Activated CD4-positive, alpha-beta T cell treated with anti-CD3 and anti-CD28 coated beads for 48 hours (primary cell): ENCODE results near the gene DPP3.
A peak's percentile ranks its signal among the peaks of the same experiment; 100 is the strongest.
"Not testable (repeated sequence)": the region's sequence is repeated elsewhere in the genome, so short reads cannot be mapped to it uniquely, and the experiment has no call there.

Experiments used
- DNase-seq: peaks from one replicate; pipeline ENCODE4 v3.0.0-alpha.2; 2020

Gene DPP3

DNA sequence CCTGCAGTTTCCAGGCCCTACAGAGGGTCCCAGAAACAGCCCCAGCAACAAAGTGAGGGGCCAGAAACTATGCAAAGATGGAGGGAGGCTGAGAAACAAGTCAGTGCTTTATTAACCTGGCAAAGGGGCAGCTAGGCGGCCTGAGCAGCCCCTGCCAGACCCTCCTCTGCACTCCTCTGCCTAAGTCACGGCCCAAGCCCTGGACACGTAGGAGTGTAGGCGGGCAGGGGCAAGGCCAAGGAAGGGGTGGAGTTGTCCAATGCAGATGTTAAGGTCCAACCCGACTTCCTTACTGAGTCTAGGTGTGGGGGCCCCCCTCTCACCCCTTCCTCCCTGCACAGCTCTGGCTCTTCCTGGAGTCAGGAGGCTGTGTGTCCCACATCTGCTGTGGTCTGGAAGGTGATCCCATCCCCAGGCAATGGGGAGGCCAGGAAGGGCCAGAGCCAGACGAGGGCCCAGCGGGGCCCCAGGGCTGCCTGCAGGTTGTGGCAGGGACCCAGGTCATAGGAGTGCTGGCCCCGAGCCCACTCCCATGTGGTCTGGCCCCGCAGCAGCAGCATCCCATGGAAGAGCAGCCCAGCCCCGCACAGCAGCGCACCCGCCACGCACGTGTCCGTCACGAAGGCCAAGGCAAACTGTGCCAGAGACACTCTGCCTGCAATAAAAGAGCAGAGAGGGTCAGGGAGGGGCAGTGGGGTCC, 59.1 kb downstream of the DPP3 start:
- no peak for DNase-seq

DNA sequence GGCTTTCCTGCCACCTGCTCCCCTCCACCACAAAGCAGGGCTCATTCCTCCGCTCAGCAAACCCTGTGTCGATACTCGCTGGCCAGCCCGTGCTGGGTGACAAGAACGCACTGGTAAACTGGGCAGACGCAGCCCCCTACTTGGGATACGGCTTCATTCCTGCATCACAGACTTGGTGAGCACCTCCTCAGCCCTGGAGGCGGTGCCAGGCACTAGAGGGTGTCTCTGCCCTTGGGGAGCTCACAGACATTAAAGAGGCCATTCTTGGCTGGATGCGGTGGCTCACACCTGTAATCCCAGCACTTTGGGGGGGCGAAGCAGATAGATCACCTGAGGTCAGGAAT, 59.6 kb downstream of the DPP3 start:
- no peak for DNase-seq

DNA sequence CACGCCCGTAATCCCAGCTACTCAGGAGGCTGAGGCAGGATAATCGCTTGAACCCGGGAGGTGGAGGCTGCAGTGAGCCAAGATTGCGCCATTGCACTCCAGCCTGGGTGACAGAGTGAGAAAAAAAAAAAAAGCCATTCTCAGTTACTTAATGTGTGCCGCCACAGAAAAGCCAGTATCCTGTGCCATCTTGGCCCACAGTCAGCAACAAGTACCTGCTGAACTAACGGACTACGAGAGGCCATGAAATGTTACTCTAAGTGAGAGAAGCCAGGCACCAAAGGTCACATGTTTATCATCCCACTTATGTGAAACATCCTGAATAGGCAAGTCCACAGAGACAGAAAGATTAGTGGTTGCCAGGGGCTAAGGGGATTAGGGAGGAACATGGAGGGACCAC, 60.4 kb downstream of the DPP3 start:
- not testable (repeated sequence) for DNase-seq

DNA sequence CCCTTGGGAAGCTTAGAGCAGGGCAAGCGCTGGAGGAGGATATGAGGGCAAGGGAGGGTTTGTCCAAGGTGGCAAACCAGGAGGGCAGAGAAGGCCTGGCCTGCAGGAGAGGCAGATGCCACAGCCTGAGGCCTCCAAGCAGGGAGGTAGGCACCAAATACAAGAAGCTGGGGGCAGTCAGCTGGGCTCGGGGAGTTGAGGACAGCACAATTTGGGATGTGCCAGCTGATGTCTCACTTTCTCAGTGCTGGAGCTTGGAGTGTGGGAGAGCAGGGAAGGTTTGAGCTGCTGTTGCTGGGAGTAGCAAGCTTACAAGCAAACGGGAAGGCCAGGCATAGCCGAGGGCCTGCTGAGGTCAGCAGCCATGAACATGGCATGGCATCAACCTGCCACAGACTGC, 61.7 kb downstream of the DPP3 start:
- no peak for DNase-seq

DNA sequence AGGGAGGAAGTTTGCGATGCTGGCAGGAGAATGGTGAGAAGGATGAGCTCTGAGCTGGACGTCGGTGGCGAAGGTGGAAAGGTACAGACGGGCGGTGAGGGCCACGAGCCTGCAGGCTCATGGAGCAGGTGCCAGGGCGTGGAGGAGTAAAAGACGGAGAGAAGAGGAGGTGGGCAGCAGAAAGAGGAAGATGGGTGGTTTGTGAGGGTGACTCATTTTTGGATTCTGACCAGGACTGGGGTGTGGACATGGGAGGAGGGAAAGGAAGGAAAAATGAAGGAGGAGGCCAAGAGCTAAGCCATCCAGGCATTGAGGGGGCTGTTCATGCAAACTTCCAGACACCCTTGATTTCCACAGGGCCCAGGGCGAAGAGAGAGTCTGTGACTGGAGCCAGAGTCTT, 62.1 kb downstream of the DPP3 start:
- no peak for DNase-seq

DNA sequence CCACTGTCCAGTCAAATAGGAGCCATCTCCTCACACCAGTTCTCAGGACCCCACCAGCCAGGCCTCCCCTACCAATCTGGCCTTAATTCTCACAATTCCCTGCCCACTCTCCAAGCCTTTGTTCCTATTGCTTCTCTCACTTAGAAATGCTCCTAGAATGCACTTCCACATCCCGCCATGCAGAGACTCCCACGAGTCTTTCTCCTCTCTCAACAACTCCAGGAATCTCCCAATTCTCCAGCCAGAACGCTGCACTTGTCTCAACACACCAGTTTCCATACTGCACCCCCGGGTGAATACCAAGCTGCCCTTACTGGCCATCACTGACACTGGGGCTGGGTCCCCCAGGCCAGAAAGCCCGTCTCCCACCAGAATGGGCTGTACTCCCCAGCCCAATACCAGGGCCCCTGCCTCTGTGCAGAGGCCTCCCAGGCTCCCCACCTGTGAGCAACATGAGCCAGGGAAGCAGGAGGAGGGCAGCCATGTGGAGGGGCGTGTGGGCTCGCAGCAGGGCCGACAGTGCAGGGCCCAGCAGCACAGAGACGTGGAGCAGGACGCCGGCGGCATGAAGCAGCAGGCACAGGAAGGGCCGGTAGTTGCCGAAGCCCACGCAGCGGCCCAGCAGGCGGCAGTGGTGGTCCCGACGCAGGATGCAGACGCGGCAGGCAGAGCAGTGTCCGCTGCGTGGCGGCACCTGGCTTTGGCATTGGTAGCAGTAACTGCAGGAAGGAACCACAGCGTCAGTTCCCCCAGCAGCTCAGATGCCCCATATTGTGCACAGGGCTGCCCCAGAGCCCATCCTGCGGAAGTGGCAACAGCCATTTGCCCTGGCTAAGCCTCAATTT, 63.3 kb downstream of the DPP3 start:
- DNase-seq = peak; percentile 58

DNA sequence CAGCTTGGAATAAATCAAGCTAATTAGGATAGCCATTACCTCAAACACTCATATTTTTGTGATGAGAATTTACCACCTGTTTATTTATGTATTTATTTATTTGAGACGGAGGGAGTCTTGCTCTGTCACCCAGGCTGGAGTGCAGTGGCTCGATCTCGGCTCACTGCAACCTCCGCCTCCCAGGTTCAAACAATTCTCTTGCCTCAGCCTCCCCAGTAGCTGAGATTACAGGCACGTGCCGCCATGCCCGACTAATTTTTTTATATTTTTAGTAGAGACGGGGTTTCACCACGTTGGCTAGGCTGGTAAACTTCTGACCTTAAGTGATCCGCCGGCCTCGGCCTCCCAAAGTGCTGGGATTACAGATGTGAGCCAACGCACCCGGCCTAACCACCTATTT, 64.7 kb downstream of the DPP3 start:
- DNase-seq = not testable (repeated sequence)

DNA sequence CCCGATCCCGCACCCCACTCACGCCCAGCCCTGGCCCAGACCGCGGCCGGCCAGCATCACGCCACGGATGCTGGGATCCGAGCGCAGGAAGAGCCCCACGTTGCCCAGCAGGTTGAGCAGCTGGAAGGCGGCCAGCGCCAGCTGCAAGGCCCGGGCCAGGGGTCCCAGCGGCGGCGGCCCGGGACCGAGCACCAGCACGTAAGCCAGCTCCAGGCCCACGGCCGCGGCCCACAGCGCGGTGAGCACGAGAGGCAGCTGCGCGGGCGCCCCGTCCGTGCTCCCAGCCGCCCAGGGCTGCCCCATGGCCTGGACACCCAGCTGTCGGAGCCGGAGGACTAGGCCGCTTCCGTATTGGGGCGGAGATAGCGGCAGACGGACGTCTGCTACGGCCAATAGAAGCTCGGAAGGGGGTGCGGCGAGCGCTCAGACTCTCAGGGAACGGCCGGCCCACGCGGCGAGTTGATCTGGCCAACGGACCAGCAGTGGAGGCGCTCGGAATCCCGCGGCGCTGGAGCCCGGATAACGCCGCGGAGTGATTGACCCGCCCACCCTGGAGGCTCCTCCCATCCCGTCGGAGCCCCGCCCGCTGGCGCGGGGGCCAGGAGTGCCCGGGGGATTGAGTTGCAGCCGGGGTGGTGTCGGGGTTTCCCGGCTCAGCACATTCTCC, 65.6 kb downstream of the DPP3 start, which contains the start of gene ZDHHC24:
TSS of gene ZDHHC24 (minus strand) at position 348 of the 667 bp plus-strand sequence. CDS start at position 303, 45 bp downstream.
- peak; percentile 95 for DNase-seq

DNA sequence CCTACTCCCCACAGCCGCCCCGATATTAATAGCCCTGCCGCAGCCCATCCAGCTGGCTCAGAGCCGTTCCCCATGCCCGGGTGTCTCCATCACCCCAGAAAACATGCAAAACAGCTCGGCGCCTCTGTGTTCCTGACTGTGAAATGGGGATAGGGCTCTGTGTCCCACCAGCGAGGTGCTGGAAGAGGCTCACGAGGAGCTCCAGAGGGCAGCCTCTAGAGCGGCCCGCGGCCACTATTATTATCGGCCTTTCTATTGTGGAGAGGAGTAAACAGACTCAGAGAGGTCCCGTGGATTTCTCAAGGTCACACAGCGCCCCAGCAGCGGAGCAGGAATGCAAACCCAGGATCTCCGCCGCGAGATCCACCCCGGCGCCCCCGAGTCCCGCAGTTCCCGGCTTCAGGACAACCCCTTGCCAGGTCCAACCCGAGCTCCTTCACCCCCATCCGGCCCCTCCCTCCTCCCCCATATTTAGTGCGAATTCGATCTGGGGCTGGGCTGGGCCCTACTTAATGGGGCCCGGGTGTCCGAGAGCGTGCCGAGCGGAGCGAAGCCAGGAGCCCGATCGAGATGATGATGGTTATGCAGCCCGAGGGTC, 66.2 kb downstream of the DPP3 start, which contains the start of gene ACTN3:
TSS of gene ACTN3 (plus strand) at position 536 of the 598 bp plus-strand sequence. CDS start at position 571, 35 bp downstream.
- no peak for DNase-seq

DNA sequence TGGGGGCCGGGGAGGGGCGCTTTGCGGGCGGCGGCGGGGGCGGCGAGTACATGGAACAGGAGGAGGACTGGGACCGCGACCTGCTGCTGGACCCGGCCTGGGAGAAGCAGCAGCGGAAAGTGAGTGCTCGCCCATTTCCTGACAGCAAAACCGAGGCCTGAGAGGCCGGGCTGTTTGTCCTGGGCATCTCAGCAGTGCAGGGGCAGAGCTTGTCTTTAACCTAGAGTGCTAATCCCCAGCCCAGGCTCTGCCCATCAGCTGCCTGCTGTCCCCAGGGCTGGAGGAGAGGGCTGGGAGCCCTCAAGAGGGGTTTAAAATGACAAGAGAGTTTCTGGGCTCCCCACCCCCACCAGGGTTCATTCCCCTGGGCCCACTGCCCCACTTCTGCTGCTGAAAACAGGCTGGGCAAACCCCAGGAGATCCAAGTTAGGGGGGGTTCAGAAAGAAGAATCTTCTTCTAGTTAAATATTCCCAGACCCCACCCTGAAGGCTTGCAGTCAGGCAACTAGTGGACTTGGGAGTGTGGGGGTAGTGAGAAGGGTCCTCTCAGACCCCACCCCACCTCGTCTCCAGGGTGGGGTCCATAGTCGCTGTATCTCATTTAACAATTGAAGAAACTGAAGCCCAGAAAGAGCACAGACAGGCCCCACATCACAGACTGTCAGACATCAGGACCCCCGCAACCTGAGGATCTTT, 66.9 kb downstream of the DPP3 start:
- DNase-seq = no peak

DNA sequence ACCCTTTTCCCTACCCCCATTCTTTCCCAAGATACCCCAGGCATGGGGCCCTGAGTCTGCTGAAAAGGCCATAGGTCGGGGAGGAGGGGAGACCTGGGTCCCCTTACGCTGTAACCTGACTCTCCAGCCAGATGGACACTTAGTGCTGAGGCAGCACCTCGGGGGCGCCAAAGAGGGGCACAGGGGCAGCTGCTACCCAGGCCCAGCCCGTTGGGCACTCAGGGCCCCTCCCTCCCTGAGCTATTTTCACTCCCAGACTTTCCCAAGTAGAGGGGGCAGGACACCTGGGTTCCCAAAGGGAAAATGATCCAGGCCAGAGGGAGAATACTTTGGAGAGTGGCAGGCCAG, 67.4 kb downstream of the DPP3 start:
- DNase-seq = no peak

DNA sequence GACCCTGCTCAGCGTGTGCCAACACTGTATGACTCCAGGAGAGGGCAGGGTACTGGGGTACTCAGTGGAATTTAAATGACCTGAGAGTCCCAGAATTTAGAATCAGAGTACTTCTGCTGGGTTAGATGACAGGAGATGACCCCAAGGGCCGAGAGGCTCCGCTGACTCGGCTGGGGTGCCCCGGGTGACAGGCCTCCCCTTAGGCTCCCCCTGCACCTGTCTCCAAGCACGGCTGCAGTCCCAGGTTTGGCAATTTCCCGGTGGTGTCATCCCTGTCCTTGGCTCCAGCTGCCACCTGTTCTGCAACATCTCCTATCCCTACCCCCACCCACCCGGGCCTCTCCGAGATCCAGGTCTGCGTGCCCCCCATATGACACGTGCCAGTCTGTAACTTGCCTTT, 67.8 kb downstream of the DPP3 start:
- no peak for DNase-seq

DNA sequence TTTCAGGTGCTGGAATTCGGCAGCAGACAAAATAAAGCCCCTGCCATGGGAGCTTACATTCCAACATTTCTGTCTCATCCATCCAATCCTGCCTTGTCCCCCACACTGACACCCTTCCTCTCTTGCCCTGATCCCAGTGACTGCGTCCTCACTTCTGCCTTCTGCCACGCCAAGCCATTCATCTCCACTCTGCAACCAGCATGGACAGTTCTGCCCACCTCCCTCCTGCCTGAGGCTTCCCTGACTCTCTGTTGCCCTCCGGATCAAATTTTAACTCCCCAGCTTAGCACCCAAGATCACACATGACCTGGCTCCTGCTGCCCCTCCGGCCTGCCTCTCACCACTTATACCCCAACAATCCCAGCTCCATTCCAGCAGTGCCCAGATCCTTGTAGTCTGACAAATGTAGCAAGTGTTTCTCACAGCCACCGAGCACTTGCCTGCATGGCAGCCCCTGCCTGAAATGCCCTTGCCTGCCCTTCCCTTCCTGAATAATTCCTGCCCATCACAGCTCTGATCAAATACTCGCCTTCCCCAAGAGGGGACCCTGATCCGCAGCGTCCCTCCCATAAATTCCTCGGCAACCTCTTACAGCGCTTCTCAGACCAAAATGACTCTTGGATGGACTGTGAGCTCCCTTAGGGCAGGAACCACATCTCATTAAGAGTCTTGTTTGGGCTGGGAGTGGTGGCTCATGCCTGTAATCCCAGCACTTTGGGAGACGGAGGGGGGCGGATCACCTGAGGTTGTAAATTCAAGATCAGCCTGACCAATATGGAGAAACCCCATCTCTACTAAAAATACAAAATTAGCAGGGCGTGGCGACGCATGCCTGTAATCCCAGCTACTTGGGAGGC, 68.8 kb downstream of the DPP3 start:
- DNase-seq = no peak

DNA sequence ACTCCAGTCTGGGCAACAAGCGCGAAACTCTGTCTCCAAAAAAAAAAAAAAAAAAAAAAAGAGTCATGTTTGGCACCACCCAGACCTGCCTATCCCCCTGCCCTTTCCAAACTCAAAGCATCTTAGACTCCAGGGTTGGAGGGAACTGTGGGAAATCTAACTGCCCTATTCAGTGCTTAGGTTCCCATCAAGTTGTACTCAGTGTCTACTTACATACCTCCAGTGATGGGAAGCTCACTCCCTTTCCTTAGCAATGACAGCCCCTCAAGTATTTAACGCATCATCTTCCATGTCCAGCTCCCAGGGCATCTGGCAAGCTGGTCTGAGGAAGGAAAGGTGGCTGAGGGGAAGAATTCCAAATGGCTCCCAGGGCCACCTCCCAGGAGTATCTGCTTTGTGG, 69.5 kb downstream of the DPP3 start:
- DNase-seq = no peak

DNA sequence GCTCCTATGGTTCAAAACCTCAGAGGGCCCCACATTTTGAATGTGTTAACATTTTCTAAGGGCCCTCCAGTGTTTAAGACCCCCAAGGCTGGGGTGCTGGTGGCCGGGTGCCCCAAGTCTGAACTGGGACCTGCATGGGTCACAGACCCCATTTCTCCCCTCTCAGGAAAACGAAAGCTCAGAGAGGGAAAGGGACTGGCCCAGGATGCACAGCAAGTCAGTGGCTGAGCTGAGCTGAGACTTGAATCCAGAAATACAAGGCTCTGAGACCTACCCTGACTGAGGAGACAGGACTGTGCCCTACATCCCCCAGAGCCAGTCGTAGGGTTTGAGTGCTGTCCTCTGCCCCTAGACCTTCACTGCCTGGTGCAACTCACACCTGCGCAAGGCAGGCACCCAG, 70.7 kb downstream of the DPP3 start:
- DNase-seq = no peak

DNA sequence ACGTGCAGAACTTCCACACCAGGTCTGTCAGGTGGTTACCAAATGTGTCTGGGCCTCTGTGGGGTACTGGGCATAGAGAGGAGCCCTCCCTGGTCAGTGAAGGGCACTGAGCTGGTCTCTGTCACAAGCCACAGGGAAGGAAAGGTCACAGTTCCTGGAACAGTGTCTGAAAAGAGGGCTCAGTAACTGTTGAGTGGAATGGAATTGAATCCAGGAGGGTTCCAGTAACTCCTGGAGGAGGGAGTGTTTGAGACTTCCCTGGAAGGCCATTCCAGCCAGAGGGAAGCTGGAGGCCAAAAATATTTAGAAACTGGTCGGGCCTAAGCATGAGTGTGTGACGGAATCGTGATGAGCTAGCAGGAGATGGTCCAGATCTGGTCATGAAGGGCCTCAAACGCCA, 74.4 kb downstream of the DPP3 start:
- no peak for DNase-seq

DNA sequence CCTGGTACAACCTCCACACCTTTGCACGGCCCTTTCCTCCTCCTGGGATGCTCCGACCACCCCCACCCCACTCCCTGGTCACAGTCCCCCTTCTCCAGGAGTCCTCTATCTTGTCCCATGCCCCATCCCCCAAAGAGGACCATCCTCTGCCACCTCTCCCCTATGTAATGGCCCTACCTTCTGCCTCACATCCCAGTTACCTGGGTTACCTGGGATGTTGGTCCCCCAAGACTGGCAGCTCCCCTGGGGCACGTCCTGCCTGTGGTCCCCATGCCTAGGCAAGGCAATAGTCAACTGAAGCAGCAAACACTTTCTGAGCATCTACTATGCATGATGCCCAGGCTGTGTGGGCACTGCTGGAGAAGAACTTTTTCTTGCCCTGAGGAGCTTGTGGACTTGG, 75.2 kb downstream of the DPP3 start:
- DNase-seq = no peak

DNA sequence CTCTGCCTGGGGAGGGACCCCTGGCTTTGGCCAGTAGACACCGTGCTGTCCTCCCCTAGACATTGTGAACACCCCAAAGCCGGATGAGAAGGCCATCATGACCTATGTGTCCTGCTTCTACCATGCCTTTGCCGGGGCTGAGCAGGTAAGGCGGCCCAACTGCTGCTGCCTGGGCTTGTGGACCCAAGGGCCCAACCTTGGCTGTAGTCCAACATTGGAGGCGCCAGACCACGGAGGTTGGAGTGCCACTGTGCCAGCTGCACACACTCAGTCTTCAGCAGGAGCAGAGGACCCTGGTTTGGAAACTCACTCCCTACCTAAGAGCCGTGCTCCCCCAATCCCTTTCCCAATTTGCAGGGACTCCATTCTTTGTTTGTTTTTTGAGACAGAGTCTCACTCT, 75.9 kb downstream of the DPP3 start:
- no peak for DNase-seq

DNA sequence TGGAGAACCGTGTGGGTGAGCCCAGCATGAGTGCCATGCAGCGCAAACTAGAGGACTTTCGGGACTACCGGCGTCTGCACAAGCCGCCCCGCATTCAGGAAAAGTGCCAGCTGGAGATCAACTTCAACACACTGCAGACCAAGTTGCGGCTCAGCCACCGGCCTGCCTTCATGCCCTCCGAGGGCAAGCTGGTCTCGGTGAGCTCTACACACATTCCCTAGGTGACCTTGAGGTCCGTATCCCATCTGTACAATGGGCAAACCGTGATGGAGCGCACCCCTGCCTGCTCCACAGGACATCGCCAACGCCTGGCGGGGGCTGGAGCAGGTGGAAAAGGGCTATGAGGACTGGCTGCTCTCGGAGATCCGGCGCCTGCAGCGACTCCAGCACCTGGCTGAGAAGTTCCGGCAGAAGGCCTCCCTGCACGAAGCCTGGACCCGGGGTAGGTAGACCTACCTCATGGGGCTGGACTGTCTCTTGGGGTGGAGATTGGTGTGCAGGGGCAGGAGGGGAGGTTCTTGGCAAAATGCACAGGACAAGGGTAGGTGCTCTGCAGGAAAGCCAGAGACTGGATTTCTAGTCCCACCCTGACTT, 77.6 kb downstream of the DPP3 start:
- no peak for DNase-seq
